ENCODE data around the gene PSMB10.

Gene PSMB10

DNA sequence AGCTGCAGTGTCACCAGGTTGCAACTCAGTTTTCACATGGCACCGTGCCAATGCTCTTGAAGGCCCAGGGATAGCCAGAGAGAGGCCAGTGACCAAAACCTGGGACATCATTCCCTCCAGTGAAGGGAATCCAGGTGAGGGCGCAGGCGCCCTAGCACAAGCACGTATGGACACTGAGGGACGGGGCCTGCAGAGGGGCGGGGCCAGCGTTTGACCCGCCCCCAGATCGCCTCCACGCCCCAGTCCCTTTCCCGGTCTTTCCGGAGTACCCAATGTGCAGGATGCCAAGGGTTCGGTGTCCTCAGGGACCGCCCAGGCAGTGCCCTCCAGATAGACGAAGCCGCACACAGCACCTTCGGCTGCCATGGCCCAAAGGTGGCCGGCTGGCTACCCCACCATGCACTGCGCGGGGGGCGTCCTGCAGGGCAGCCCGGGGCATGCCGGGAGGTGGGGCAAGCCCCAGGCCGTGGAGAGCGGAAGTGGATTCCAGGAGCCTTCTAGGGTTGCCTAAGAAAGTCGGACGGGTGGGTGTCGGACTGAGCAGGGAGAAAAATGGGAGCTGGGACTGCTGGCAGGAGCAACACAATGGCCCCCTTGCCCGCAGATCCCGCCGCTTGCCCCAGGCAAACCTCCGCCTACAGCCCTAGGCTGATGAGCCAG, 27.1 kb upstream of the PSMB10 start:
- no peak for DNase-seq

DNA sequence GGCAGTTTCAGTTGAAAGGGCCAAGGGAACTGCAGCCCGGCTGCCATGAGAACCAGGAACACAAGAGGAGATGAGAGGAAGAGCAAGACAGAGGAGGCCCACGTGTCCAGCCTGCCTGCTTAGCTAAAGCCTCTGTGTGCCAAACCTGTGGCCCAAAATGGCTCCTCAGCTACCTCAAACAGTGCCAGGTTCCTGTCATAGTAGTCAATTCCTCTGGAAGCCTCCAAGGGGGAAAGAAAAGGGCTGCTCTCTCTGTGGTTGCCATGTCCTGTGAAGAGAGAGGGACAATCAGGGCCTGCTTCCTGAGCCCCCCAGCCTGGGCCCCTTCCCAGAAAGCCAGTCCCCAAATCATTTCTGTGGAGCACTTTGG, 26.6 kb upstream of the PSMB10 start:
- no peak for DNase-seq

DNA sequence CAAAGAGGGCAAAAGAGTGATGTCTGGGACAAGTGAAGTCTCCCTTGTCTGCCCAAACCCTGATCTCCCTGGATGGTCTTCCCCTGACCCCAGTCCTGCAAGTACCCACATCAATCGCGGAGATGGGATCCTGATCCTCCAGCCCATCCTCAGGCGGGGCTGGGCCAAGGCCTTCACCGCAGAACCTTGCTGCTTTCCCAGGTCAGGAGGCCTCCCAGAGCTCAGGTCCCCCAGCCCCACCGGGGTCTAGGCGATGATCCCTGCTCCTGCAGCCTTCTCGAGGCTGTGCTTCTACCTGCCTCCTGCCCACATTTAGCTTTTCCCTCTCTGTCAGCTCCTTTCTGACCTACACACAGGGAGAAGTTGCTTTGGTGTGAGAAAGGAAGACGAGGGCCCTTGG, 25.5 kb upstream of the PSMB10 start:
- DNase-seq: no peak

DNA sequence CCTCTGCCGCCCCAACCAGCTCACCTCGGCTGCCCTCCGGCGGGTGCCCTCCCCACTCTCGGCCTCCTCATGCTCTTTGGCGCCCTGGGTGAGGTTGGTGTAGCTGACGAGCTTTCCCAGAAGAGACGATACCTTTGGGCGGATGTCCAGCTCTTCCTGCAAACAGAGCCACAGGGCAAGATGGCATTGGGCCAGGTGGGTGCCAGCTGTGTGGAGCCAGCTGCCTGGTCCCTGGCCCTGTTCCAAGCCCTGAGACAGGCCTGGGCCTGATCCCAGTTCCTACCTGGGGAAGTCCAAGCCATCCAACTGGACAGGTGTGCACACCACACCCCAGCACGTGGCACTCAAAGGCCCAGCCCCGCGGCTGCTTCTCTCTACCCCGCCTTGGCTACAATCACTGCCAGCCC, 24.9 kb upstream of the PSMB10 start:
- no peak for DNase-seq

DNA sequence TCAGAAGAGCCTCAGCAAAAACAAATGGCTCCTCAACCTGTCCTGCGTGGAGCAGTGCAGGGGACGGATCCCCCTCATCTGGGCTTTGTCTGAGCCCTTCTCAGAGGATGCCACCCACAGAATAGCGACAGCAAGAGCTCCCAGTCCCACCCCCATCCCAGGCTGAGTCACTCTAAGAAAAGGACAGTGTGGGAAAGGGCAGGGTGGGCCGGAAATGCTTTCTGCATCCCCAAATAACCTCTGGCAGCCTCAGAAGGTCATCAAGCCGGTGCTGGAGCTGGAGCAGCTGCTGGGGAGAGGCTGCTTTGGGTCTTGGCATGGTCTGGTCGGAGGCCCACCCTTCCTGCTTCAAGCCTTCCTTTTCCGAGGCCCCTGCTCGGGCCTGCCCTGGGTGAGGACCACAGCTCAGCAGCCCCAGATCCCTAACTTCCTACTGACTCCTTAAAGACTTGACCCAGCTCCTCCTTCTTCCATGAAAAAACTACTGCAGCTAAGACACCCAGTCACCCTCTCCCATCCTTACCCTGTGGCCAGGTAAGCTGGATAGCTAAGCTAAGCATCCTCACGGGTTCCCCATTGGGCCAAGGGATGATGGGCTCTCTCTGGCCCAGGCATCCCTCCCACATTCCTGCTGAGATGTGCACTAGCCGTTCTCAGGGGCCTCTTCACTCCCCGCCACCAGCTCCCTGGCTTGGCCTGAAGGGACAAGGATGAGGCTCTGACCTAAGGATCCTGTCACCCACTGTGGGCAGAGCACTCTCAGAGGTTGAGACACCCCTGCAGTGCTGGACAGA, 23.1 kb upstream of the PSMB10 start:
- DNase-seq: no peak

DNA sequence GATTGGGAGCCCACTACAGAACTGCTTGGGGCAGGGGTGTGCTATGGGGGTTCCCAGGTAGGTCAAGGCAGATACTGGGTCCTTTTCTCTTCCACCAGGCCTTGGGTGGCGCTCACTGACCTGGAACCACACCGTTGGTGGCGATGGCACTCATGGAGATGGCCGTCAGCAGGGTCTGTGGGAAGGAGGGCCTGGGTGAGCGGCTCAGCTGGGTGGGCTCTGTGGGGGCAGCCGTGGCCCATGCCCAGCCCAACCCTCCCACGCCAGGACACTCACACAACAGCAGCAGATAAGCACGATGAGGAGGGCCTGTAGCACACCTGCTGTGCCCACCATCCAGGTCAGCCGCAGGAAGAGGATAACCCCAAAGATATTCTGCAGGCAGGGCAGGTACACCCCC, 21.0 kb upstream of the PSMB10 start:
- no peak for DNase-seq

DNA sequence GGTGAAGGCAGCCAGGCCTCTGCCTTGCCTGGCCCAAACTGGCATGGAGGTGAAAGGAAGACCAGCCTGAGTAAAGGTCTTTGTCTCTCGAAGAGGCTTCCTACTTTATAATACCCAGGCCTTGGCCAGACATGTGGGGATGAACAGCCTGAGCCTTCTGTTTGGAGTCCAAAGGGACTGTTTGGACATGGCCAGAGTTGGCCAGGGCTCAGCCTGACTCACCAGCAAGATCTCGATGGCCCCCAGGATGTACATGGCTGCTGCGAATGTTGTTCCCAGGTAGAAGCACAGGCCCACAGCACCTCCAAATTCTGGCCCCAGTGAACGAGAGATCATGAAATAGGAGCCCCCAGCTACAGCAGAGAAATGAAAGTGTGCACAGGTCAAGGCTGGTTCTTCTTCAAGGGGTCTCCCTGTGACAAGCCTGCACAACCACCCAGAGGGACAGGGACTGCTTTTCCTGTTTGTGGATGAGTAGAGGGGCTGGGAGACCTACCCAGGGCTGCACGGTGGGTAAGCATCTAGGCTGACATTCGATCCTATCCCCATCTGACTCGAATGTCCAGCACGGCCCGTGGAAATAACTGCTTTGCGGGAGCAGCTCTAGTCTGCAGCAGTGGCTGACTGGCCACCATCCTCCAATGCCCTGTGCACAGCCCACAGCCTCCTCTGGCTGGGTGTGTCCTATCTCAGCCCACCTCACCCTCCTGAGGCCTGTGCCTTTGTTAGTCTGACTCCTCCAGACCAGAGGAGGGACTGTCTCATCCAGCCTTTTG, 18.0 kb upstream of the PSMB10 start:
- DNase-seq: no peak

DNA sequence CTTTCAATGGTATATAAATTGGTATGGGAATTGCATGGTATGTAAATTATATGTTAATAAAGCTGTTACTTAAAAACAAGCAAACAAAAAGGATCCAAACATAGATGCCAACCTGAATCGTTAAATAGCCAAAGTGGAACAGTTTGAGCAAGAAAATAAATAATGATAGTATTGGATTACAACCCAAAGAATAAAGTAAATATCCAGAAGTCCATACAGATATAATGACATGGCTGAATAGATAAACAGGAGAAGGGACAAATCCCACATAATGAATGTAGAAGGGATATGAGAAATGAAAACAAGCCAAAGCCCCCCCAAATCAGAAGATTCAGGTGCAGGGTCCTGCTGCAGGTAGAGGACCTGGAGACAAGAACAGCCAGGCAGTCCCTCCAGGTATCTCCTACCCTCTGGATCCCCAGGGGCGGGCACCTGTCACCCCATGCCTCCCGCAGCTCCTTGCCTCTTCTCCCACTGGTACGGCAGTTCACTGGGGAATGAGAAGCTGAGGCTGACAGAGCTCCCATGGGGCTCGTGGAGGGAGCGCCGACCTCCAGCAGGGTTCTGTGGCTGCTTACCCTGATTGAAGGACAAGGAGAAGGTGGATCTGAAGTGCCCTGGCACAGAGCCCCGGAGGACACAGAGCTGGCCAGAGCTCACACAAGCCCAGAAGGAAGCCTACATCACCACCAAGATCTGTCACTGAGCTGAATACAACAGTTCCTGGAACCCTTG, 17.2 kb upstream of the PSMB10 start:
- DNase-seq: no peak

DNA sequence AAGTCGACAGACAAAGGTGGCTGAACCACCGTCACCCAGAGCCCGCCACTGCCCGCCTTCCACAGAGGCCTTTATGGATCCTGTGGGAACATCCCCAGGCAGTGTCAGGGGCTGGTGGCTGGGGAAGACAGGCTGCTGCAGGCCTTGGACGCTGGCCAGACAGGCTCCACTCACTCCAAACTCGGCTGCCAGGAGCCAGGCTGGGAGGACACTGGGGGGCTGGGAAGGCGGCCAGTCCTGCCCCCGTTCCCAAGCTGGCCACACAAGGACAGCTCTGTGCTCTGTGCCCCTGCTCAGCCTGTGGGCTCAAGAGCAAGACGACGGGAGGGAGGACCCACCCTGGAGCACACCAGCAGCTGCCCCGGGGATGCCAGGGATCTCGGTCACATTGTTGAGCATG, 14.8 kb upstream of the PSMB10 start:
- no peak for DNase-seq

DNA sequence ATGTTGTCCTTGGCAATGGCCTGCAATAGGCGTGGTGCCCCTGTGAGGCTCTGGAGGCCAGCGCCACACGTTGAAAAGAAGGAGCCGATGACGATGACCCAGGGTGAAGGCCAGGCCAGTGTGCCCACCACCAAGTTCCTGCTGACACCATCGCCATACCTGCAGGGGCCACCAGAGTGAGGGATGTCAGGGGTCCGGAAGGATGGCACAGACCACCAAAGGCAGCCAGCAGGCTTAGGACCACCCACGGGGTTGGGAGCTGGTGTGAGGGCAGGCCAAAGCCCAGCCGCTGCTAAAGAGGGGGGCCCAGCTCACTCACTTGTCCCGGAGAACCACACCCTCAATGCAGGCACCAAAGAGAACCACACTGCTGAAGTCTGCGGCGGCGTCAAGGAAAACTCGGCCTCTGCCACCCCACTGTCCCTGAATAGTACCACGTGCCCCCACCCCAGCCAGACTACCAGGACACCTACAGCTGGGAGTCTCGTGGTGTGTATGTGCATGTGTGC, 13.7 kb upstream of the PSMB10 start:
- DNase-seq: no peak

DNA sequence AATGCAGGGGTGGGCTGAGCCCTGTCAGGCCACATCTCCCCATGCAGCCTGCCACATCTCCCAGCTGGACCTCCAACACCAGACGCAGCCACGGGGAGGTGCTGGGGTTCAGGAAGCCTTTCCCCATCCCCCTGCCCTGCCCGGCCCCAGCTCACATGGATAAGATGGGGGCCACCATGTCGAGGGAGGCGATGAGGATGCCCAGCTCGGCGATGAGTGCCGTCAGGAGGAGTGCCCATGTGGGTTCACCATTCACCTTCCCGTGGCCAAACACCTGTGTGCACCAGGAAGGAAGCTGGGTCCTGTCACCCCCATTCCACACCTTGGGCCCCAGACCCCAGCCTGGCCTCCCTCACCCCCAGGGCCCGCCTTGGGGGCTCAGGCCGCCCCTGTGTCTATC, 13.0 kb upstream of the PSMB10 start:
- no peak for DNase-seq

DNA sequence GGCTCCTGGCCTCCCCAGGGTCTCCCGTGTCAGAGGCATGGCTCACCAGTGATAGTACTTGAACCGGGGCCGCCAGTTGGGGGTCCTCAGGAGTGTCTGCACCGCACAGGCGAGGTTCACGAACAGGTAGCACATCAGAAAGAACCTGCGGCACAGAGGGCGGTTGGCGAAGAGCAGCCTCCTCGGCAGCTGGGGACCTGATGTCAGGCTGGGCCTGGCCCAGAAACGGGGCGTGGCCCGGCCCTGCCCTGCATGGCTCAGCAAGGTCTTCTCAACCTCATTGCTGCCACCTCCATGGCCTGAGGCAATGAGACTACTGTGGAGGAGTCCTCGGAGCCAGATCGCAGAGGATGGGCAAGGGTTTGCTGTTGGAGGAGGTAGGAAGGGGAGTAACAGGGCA, 11.4 kb upstream of the PSMB10 start:
- no peak for DNase-seq

DNA sequence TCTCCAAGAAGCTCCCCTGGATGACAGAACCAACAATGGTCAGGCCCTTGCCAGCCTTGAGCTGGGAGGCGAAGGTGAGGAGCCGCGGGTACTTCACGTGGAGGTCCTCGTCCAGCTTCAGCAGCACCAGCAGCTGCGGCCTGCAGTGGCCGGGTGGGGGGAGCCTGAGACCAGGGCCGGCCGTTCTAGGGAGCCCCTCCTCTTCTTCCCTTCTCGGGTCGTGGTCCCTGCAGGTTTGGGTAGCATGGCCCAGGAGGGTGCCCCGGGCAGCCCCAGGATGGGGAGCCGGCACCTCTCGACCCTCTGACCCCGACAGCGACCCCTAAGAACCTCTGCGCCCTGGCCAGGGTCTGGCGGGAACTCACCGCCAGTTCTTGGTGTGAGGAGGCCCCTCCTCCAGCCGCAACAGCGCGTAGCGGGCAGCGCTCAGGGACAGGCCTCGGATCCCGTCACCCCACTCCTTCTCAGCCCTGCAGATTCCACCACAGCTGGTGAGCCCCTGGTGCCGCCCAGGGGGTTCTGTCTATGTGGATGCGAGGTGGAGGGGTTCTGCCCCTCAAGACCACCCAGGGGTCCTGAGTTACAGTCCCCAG, 10.4 kb upstream of the PSMB10 start:
- no peak for DNase-seq

DNA sequence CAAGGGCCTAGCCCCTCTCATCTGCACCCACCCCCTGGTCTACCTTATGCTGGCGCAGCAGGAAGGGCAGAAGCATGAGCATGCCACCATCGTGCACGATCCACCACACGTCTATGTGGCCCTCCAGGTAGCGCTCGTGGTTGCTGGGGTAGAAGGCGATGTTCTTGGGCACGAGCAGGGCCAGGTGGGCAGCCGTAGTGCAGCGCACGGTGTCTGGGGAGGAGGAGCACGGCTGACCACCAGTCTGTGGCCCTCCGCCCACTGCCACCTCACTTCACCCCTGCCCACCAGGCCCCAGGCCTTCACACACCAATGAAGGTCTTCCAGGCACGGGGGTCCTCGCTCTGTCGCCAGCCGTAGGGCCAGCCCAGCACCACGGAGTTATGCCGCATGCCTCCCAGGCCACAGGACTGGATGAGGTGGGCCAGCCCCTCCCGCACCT, 9.5 kb upstream of the PSMB10 start:
- DNase-seq: no peak

DNA sequence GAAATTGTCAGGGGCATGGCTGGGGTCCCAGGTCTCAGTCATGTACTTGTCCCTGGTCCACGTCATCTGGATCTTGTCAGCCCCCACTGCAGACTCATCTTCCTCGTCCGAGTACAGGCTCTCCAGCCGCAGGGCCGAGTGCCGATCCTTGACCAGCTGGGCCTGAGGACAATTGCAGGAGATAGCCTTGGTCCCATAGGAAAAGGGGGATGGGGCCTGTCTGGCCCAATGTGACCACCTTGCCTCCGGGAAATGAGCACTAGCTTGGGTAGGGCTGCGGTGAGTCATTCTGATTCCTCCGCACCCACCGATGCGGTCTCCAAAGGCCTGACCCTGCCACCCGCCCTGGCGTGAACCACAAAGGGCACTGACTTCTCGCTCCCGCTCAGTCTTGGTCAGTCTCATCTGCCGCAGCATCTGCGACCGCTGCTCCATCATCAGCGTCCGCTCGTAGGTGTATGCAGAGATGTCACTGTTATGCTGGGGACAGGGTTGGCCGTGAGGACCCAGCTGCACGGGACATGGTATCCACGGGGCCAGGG, 8.8 kb upstream of the PSMB10 start:
- DNase-seq: no peak

DNA sequence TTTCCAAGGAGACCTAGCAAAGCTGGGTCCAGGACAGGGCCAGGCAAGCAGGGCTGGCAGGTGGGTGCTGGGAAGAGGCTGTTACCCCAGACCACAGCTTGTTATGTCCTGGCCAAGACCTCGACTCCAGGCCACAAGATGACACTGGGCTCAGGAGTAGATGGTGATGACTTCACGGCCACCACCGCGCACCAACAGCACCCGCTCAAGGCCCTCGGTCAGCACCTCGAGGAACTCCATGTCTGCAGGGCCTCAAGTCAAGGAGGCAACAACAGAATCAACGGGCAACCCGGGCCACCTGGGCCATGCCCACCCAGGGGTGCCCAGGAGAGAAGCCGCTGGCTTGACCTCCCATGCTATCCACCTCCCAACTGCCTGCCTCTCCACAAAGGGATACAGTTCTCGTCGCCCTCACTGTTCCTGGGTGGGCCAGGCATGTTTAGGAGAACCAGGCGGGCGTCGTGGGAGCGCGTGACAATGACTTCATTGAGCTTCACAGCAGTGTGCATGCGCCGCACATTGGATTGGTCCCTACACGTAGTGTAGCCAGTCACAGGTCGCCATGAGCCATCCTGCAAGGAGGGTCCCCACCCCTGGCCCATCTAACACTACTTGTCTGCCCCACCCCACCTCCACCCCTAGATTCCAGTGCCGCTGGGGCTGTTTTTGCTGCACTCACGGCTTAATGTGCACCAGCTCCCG, 8.2 kb upstream of the PSMB10 start:
- DNase-seq: no peak

DNA sequence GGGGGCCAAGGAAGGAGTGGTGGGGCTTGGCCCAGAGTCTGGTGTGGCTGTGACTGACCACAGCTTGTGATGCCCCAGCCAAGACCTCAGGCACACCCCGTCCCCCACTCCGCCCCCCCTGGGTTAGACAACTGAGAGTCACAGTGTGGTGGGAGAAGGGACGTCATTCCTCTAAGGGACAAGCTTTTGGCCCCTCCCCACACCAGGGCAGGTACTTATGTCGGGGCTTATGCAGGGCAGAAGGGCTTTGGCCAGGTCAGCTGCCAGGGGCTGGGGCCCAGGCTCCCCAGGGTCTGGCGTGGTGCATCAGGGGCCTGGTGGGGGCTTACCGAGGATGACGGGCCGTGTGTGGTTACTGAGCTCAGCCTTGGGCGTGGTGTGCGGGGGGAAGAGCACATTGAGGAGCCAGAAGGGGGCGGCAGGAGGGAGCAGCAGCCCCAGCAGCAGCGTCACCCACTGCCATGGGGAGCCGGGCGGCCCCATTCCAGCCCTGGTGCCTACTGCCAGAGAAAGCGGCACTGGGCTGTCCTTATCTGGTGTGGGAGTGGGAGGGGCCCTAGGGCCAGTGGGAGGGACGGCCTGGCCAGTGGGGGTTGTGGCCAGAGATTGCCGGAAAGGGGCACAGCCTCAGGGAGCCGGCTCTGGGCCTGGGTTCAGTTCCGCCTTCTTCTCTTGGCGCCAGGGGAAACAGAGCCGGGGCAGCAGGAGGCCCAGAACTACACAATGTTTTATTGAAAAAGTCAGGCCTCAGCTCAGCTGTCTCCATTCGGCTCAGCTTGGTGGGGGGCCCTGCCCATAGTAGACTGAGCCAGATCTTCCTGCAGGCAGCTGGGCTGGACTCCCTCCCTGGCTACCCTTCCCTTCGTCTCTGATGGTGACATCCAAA, 7.2 kb upstream of the PSMB10 start, which contains the start of gene LCAT:
Gene LCAT, minus strand, starts transcription at position 502 of the 886 bp plus-strand sequence. Its CDS starts 19 bp downstream, at position 483.
- DNase-seq: peak; percentile 76

DNA sequence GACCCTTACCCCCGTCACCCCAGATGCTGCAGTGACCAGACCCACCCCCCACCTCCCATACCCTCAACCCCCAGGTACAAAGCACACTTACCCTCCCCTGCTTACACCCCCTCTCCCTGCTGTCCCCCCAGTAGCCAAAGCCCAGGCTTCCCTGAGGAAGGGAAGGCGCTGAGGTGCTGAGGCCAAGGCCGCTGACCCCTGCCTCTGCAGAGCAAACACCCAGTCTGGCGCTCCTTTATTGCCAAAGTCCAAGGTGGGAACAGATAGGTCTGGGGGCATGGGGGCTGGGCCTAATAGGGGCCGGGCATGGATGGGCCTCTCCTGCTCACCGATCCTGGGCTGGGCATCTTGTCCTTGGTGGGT, 6.6 kb upstream of the PSMB10 start:
- DNase-seq: no peak

DNA sequence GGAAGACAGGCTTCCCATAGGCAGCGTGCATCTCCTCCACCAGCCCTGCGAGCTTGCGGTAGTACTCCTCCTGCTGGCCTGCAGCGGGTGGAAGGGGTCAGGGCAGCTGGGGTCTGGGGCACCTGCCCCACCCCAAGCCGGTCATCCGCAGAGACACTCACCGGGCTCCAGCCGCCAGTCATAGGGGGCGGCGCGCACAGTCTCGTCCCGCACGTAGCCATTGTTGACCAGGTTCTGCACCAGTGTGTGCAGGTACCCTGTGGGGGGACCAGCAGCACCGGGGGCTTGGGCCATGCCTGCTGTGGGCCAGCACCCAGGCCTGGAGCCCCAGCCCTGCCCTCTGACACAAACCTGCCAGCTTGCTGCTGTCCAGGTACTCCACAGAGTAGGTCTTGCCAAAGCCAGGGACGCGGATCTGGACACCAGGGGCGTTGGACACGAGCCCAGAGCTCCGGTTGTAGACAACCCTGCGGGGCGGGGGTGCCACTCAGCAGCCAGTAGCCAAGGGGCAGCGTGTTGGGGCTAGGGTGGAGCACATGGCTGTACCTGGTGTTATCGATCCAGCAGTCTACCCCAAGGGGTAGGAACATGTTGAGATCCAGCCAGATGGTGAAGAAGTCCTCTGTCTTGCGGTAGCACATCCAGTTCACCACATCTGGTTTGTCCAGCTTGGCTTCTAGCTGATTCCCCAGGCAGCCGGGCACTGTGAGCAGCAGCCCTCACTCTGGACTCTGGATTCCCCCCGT, 6.0 kb upstream of the PSMB10 start:
- no peak for DNase-seq

DNA sequence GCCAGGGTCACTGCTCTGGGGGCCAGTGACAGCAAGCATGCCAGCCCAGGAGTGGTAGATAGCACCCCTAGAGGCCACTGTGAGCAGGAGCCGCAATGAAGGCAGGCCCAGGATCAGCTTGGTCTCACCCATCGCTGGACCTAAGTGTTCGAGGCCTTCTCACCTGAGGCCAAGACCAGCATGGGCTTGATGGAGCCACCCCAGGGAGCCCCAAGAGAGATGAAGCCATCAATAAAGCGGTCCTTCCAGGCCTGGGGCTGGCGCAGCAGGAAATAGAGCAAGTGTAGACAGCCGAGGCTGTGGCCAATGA, 5.5 kb upstream of the PSMB10 start:
- no peak for DNase-seq

Data from MV-4-11 (cell line).